T-helper 1 cell treated with Interleukin-12 subunit alpha and Interleukin-12 subunit beta and Interleukin-4 antibody, amounts not matched to agents 30 μg/mL and 1 μg/mL, for 36 hours (primary cell): ENCODE results near the gene PSMB10.

Experiments used
- H3K27ac Mint-ChIP-seq: one replicate; pipeline ENCODE4 v1.8.0; 2021; ENCODE audit warnings: mild to moderate bottlenecking, mixed read lengths
- H3K27me3 Mint-ChIP-seq: one replicate; pipeline ENCODE4 v1.8.0; 2021; ENCODE audit warnings: low read depth, mixed read lengths
- H3K36me3 Mint-ChIP-seq: one replicate; pipeline ENCODE4 v1.8.0; 2021; ENCODE audit warnings: low read depth, mixed read lengths
- H3K4me1 Mint-ChIP-seq: one replicate; pipeline ENCODE4 v1.8.0; 2021; ENCODE audit warnings: low read depth, mixed read lengths
- H3K4me3 Mint-ChIP-seq: one replicate; pipeline ENCODE4 v1.8.0; 2021; ENCODE audit warnings: mild to moderate bottlenecking, moderate library complexity, mixed read lengths
- H3K9me3 Mint-ChIP-seq: one replicate; pipeline ENCODE4 v1.8.0; 2021; ENCODE audit warnings: mixed read lengths

Gene PSMB10

GRCh38 chr16:67928561-67929364, 7.9 kb downstream of the PSMB10 start:
- no peak overlapping the region for H3K27ac Mint-ChIP-seq
- H3K27me3 Mint-ChIP-seq = no peaks in the 10 kb centered on the region
- no peak overlapping the region for H3K4me3 Mint-ChIP-seq
- H3K4me1 Mint-ChIP-seq = peaks cover 3% of the 10 kb centered on the region
- peaks cover 18% of the 10 kb centered on the region for H3K36me3 Mint-ChIP-seq
- no peaks in the 10 kb centered on the region for H3K9me3 Mint-ChIP-seq

GRCh38 chr16:67928147-67928546, 8.5 kb downstream of the PSMB10 start:
- H3K36me3 Mint-ChIP-seq = peaks cover 16% of the 10 kb centered on the region
- H3K27ac Mint-ChIP-seq = no peak overlapping the region
- no peak overlapping the region for H3K4me3 Mint-ChIP-seq
- no peaks in the 10 kb centered on the region for H3K9me3 Mint-ChIP-seq
- no peaks in the 10 kb centered on the region for H3K27me3 Mint-ChIP-seq
- no peaks in the 10 kb centered on the region for H3K4me1 Mint-ChIP-seq

GRCh38 chr16:67927131-67927941, 9.3 kb downstream of the PSMB10 start:
- Mint-ChIP-seq H3K36me3 (peaks cover 14% of the 10 kb centered on the region), H3K27ac (no peak overlapping the region), H3K9me3 (no peaks in the 10 kb centered on the region), H3K27me3 (no peaks in the 10 kb centered on the region), H3K4me3 (no peak overlapping the region), H3K4me1 (peaks cover under 1% of the 10 kb centered on the region)

- Mint-ChIP-seq H3K36me3 (peaks cover 8% of the 10 kb centered on the region), H3K9me3 (no peaks in the 10 kb centered on the region), H3K27me3 (no peaks in the 10 kb centered on the region), H3K4me1 (peaks cover 7% of the 10 kb centered on the region), H3K4me3 (no peak overlapping the region), H3K27ac (no peak overlapping the region)
Observed at GRCh38 chr16:67926181-67926750, 10.4 kb downstream of the PSMB10 start.

GRCh38 chr16:67924140-67924906, 12.3 kb downstream of the PSMB10 start:
- Mint-ChIP-seq H3K4me1 (peaks cover 7% of the 10 kb centered on the region), H3K27me3 (no peaks in the 10 kb centered on the region), H3K36me3 (peaks cover 2% of the 10 kb centered on the region), H3K9me3 (no peaks in the 10 kb centered on the region), H3K27ac (no peak overlapping the region), H3K4me3 (no peak overlapping the region)

GRCh38 chr16:67923414-67924116, 13.1 kb downstream of the PSMB10 start:
- Mint-ChIP-seq H3K4me1 (peaks cover 7% of the 10 kb centered on the region), H3K9me3 (no peaks in the 10 kb centered on the region), H3K27ac (no peak overlapping the region), H3K36me3 (peaks cover 2% of the 10 kb centered on the region), H3K4me3 (no peak overlapping the region), H3K27me3 (no peaks in the 10 kb centered on the region)

- Mint-ChIP-seq H3K4me3 (no peak overlapping the region), H3K9me3 (no peaks in the 10 kb centered on the region), H3K36me3 (no peaks in the 10 kb centered on the region), H3K27ac (peak overlapping the region; percentile 11), H3K27me3 (no peaks in the 10 kb centered on the region), H3K4me1 (peaks cover 13% of the 10 kb centered on the region)
Observed at GRCh38 chr16:67922740-67923139, 13.9 kb downstream of the PSMB10 start.

- no peaks in the 10 kb centered on the region for H3K27me3 Mint-ChIP-seq
- H3K4me1 Mint-ChIP-seq = peaks cover 18% of the 10 kb centered on the region
- no peak overlapping the region for H3K27ac Mint-ChIP-seq
- H3K9me3 Mint-ChIP-seq = no peaks in the 10 kb centered on the region
- no peaks in the 10 kb centered on the region for H3K36me3 Mint-ChIP-seq
- no peak overlapping the region for H3K4me3 Mint-ChIP-seq
Observed at GRCh38 chr16:67922221-67922620, 14.4 kb downstream of the PSMB10 start.

GRCh38 chr16:67919622-67920221, 16.9 kb downstream of the PSMB10 start:
- Mint-ChIP-seq H3K27ac (no peak overlapping the region), H3K36me3 (peaks cover 2% of the 10 kb centered on the region), H3K9me3 (no peaks in the 10 kb centered on the region), H3K4me3 (no peak overlapping the region), H3K4me1 (peaks cover 28% of the 10 kb centered on the region), H3K27me3 (no peaks in the 10 kb centered on the region)

- Mint-ChIP-seq H3K36me3 (peaks cover 5% of the 10 kb centered on the region), H3K27ac (peak overlapping the region; percentile 68), H3K9me3 (no peaks in the 10 kb centered on the region), H3K27me3 (no peaks in the 10 kb centered on the region), H3K4me1 (peaks cover 28% of the 10 kb centered on the region), H3K4me3 (no peak overlapping the region)
Observed at GRCh38 chr16:67917852-67918236, 18.8 kb downstream of the PSMB10 start.

GRCh38 chr16:67917140-67917851, 19.4 kb downstream of the PSMB10 start:
- peaks cover 5% of the 10 kb centered on the region for H3K36me3 Mint-ChIP-seq
- H3K9me3 Mint-ChIP-seq = no peaks in the 10 kb centered on the region
- H3K27me3 Mint-ChIP-seq = no peaks in the 10 kb centered on the region
- H3K4me3 Mint-ChIP-seq = no peak overlapping the region
- peak overlapping the region; percentile 68 for H3K27ac Mint-ChIP-seq
- peaks cover 27% of the 10 kb centered on the region for H3K4me1 Mint-ChIP-seq

- Mint-ChIP-seq H3K27ac (peak overlapping the region; percentile 16), H3K9me3 (no peaks in the 10 kb centered on the region), H3K4me3 (no peak overlapping the region), H3K27me3 (no peaks in the 10 kb centered on the region), H3K4me1 (peaks cover 21% of the 10 kb centered on the region), H3K36me3 (peaks cover 7% of the 10 kb centered on the region)
Observed at GRCh38 chr16:67915831-67916723, 20.6 kb downstream of the PSMB10 start.
